ENCODE data around the gene TBR1. TPM values are rescaled to one million over a fixed set of nuclear protein-coding genes. Genes with fewer than 3 reads are reported as not detected.

Gene TBR1
- total and polyA plus RNA-seq, 2 of the 4 experiments (the other 2 are of a cell fraction) = not detected

- Histone ChIP-seq H3K4me1 (ENCODE audit: control insufficient read depth, insufficient read depth, low read length) (no peaks in the 10 kb centered on the region), H3K9me3 (ENCODE audit: control insufficient read depth, insufficient read depth, low read length) (no peaks in the 10 kb centered on the region), H3K79me1 (ENCODE audit: low read depth in 1 of 2, low read length in 2 of 2) (no peaks in the 10 kb centered on the region), H3K4ac (ENCODE audit: low read depth, low read length) (no peak overlapping the region), H3K4me2 (ENCODE audit: low read depth, low read length) (no peak overlapping the region), H4K91ac (ENCODE audit: insufficient read depth, low read depth, low read length) (no peak overlapping the region), H2BK5ac (ENCODE audit: low read depth, low read length, poor library complexity, severe bottlenecking) (no peak overlapping the region), H4K5ac (ENCODE audit: low read depth, low read length) (no peak overlapping the region), H2BK120ac (ENCODE audit: low read depth, low read length) (no peak overlapping the region), H3K14ac (replicated peaks; ENCODE audit: low read depth, low read length) (no peak overlapping the region), H2AK5ac (ENCODE audit: low read depth, low read length) (no peak overlapping the region), H3K27ac (ENCODE audit: insufficient read depth, low read length) (no peak overlapping the region), H2AFZ (replicated peaks; ENCODE audit: low read length, poor library complexity) (no peak overlapping the region), H3K18ac (ENCODE audit: low read depth, low read length) (no peak overlapping the region), H4K8ac (ENCODE audit: low read depth in 2 of 2, low read length in 2 of 2) (no peak overlapping the region), H2BK15ac (ENCODE audit: low read depth, low read length) (no peak overlapping the region), H3K4me3 (ENCODE audit: insufficient read depth, low read depth, low read length) (no peak overlapping the region), H4K20me1 (ENCODE audit: insufficient read depth, low read length) (no peaks in the 10 kb centered on the region), H3K36me3 (ENCODE audit: control insufficient read depth, insufficient read depth, low read length) (no peaks in the 10 kb centered on the region), H2AK9ac (replicated peaks; ENCODE audit: low read depth, low read length, poor library complexity) (no peak overlapping the region), H2BK20ac (ENCODE audit: low read depth, low read length) (no peak overlapping the region), H3K56ac (ENCODE audit: extremely low read depth, insufficient read depth, low read length) (no peak overlapping the region), H3K9ac (ENCODE audit: low read depth, low read length) (no peak overlapping the region), H3K27me3 (ENCODE audit: control insufficient read depth, insufficient read depth, low read length) (no peaks in the 10 kb centered on the region), H3K23ac (ENCODE audit: low read depth, low read length) (no peak overlapping the region), H3K9me1 (ENCODE audit: insufficient read depth, low read length) (no peaks in the 10 kb centered on the region)
- CTCF ChIA-PET = no interaction called here
- BruUV-seq (replicated peaks) = no TSS peak
- dilution Hi-C loops (cut with HindIII; ENCODE audit: low sequenced_read_pairs, unreplicated experiment) (no loop called here), in situ Hi-C loops (cut with MboI; ENCODE audit: low sequenced_read_pairs) (no loop called here), intact Hi-C loops (cut with micrococcal nuclease) (no loop called here)
- ATAC-seq (ENCODE audit: low read depth) (no peak), DNase-seq (no peak)
- POLR2A ChIA-PET (ENCODE audit: unreplicated experiment) = no interaction called here
- TF ChIP-seq SMC3 (IDR thresholded peaks at IDR 0.05; ENCODE audit: low read depth, low read length) = no peak
- TF ChIP-seq RCOR1 (IDR thresholded peaks at IDR 0.05; ENCODE audit: insufficient replicate concordance, low read length) = no peak
- no peak for TF ChIP-seq MXI1 (IDR thresholded peaks at IDR 0.05; ENCODE audit: borderline replicate concordance, low read depth, low read length)
Observed at GRCh38 chr2:161448431-161448830, 32.3 kb downstream of the TBR1 start.
